Measurements from ENCODE around the gene RGL1. TPM values are rescaled to one million over a fixed set of nuclear protein-coding genes. Genes with fewer than 3 reads are reported as not detected.

RGL1 gene
- total RNA-seq, 1 donor from 2014 or later: 68.1 TPM

DNA sequence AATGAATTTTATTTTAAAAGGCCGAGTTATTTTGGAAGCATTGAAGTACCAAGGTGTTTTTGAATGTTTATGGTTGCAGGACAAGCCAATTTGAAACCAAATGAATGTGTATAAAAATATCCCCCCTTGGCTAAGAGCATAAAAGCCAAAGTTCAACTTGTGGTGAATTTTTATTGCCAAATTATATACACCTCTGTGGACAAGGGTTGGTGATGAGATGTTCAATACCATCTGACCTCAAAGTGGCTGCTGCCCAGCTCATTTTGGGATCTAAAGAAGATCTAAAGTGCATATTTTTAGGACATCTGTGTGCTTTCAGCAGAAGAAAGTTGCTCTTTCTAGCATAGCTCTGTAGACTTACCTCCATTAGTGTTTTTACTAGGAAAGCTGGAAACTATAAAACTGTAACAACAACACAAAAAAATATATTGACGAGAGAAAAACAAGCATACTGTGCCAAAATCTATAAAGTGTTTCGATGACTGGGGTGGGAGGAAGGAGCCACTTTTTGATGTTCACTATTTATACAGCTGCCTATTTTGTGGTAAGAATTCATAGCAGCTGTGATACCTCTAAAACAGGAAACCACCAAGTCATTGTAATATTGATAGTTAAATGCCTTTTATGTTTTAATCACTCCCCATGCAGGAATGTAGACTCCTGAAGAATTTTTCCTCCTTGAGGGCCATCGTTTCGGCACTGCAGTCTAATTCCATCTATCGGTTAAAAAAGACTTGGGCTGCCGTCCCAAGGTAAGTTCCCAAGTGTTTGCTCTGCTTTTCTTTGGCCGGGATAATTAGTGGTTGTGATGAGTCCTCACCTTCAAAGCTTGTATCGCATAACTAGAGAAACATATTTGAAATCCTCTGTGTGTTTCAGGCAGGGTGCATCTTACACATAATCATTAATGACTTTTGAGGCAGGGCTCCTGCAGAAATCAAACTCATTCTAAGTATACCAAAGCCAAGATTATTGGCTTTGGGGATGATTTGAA lies 83.2 kb downstream of the RGL1 start:
- H3K4me1 Mint-ChIP-seq (ENCODE audit: unreplicated experiment): peaks cover 46% of the 10 kb centered on the region
- peaks cover 82% of the 10 kb centered on the region for H3K36me3 Mint-ChIP-seq (ENCODE audit: unreplicated experiment)
- H3K27me3 Mint-ChIP-seq (ENCODE audit: unreplicated experiment): no peaks in the 10 kb centered on the region
- no peak for DNase-seq (ENCODE audit: extremely low spot score, unreplicated experiment)
- H3K4me3 Mint-ChIP-seq (ENCODE audit: unreplicated experiment): peak overlapping the region; percentile 7
- H3K27ac Mint-ChIP-seq (ENCODE audit: unreplicated experiment): peak overlapping the region; percentile 70
- TF ChIP-seq, protein P1, sequence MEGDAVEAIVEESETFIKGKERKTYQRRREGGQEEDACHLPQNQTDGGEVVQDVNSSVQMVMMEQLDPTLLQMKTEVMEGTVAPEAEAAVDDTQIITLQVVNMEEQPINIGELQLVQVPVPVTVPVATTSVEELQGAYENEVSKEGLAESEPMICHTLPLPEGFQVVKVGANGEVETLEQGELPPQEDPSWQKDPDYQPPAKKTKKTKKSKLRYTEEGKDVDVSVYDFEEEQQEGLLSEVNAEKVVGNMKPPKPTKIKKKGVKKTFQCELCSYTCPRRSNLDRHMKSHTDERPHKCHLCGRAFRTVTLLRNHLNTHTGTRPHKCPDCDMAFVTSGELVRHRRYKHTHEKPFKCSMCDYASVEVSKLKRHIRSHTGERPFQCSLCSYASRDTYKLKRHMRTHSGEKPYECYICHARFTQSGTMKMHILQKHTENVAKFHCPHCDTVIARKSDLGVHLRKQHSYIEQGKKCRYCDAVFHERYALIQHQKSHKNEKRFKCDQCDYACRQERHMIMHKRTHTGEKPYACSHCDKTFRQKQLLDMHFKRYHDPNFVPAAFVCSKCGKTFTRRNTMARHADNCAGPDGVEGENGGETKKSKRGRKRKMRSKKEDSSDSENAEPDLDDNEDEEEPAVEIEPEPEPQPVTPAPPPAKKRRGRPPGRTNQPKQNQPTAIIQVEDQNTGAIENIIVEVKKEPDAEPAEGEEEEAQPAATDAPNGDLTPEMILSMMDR (IDR thresholded peaks at IDR 0.05): no peak
- H3K9me3 Mint-ChIP-seq (ENCODE audit: unreplicated experiment): no peaks in the 10 kb centered on the region

DNA sequence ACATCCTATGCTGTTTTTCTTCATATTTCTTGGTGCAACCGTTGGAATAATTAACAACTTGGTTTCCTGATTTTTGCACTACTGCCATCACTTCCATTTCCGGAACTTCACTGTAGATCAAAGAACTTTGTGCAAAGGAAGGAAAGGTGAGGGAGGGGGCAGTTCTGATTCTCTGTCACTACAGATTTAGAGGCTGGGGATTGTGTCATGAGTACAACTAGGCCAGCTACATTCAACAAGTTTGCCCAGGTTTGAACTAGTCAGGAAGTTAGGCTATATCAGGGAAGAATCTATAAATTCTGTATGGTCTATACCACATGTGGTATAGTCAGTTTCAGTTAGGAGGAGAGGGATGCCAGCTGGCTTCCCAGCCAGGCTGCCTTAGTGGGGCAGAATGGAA lies 84.2 kb downstream of the RGL1 start:
- TF ChIP-seq, protein P1 (IDR thresholded peaks at IDR 0.05): no peak
- no peak for DNase-seq (ENCODE audit: extremely low spot score, unreplicated experiment)
- H3K9me3 Mint-ChIP-seq (ENCODE audit: unreplicated experiment): no peaks in the 10 kb centered on the region
- no peak overlapping the region for H3K27ac Mint-ChIP-seq (ENCODE audit: unreplicated experiment)
- peaks cover 83% of the 10 kb centered on the region for H3K36me3 Mint-ChIP-seq (ENCODE audit: unreplicated experiment)
- H3K27me3 Mint-ChIP-seq (ENCODE audit: unreplicated experiment): no peaks in the 10 kb centered on the region
- H3K4me3 Mint-ChIP-seq (ENCODE audit: unreplicated experiment): no peak overlapping the region
- H3K4me1 Mint-ChIP-seq (ENCODE audit: unreplicated experiment): peaks cover 46% of the 10 kb centered on the region

DNA sequence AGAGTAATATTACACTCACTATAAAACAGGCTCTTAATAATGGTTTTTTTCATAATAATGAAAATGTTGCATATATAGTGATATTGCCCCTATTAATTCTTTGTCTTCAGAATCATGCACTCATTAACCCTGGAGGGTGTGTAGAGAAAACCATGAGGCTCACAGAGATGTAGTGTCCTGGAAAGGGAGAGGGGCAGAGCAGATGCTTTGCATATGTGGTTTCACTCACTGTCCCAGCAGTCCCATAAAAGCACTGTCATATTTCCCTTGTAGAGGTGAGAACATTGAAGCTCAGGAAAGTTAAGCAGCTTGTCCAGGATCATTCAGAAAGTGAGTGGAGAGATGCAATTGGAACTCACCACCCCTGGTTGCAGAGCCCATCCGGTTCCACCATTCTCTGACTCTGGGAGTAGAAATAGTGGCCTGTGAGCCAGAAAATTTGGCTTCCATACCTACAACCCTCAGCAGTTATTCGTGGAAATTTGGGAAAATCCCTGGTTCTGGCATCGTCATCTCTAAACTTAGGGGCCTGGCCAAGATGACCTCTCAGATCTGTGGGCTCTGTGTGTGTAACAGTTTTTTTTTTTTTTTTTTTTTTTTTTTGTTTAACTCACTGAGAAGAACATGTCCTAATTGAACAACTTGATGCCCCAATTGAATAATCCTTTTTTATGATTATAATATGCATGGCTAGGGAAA lies 86.4 kb downstream of the RGL1 start:
- DNase-seq (ENCODE audit: extremely low spot score, unreplicated experiment): no peak
- H3K9me3 Mint-ChIP-seq (ENCODE audit: unreplicated experiment): no peaks in the 10 kb centered on the region
- H3K4me1 Mint-ChIP-seq (ENCODE audit: unreplicated experiment): peaks cover 41% of the 10 kb centered on the region
- H3K27me3 Mint-ChIP-seq (ENCODE audit: unreplicated experiment): no peaks in the 10 kb centered on the region
- H3K4me3 Mint-ChIP-seq (ENCODE audit: unreplicated experiment): no peak overlapping the region
- TF ChIP-seq, protein P1 (IDR thresholded peaks at IDR 0.05): no peak
- no peak overlapping the region for H3K27ac Mint-ChIP-seq (ENCODE audit: unreplicated experiment)
- H3K36me3 Mint-ChIP-seq (ENCODE audit: unreplicated experiment): peaks cover 86% of the 10 kb centered on the region

DNA sequence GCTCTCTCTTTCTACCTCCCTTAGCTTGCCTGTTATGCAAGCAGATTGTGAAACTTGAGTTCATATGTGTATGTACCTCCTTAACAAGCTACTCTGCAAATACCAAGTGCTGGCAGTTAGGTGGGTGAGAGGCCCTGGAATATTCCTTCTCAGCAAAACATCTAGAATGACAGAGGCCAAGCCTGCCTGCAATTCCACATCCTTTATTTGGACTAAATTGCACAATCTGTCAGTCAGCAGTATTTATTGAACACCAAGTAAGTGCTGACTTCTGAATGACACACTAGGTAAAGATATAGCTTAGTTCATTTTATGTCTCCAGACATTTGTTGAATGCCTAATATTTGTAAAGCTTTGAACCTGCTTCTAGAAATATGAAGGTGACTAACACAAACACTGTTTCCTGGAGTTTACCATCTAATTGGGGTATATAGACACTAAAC lies 87.5 kb downstream of the RGL1 start:
- Mint-ChIP-seq H3K4me1 (ENCODE audit: unreplicated experiment) (peaks cover 31% of the 10 kb centered on the region), H3K27ac (ENCODE audit: unreplicated experiment) (no peak overlapping the region), H3K27me3 (ENCODE audit: unreplicated experiment) (no peaks in the 10 kb centered on the region), H3K9me3 (ENCODE audit: unreplicated experiment) (no peaks in the 10 kb centered on the region), H3K36me3 (ENCODE audit: unreplicated experiment) (peaks cover 89% of the 10 kb centered on the region), H3K4me3 (ENCODE audit: unreplicated experiment) (no peak overlapping the region)
- no peak for DNase-seq (ENCODE audit: extremely low spot score, unreplicated experiment)
- TF ChIP-seq, protein P1 (IDR thresholded peaks at IDR 0.05): no peak

All from osteocyte (in vitro differentiated cells).